PFSK-1 (cell line): ENCODE data around the gene DENND4B.

ENCODE experiments used
- TAF1 ChIP-seq: IDR thresholded peaks from 2 replicates; pipeline ENCODE4 v1.6.1; 2012; ENCODE audit warnings: low read length, control low read depth, borderline replicate concordance; ENCODE audit not compliant: insufficient read depth
- TF ChIP-seq, protein P1 (sequence below), 2 experiments: IDR thresholded peaks; 2 replicates each; pipeline versions ENCODE4 v1.6.1 to v1.8.0; 2011 to 2012; ENCODE audit warnings: low read depth in 2 of 2, low read length in 2 of 2, control low read depth in 1 of 2, inconsistent platforms in 1 of 2, mild to moderate bottlenecking in 1 of 2, moderate library complexity in 1 of 2; ENCODE audit not compliant: insufficient read depth in 1 of 2

- no peak for TF ChIP-seq TAF1
- TF ChIP-seq, protein P1, sequence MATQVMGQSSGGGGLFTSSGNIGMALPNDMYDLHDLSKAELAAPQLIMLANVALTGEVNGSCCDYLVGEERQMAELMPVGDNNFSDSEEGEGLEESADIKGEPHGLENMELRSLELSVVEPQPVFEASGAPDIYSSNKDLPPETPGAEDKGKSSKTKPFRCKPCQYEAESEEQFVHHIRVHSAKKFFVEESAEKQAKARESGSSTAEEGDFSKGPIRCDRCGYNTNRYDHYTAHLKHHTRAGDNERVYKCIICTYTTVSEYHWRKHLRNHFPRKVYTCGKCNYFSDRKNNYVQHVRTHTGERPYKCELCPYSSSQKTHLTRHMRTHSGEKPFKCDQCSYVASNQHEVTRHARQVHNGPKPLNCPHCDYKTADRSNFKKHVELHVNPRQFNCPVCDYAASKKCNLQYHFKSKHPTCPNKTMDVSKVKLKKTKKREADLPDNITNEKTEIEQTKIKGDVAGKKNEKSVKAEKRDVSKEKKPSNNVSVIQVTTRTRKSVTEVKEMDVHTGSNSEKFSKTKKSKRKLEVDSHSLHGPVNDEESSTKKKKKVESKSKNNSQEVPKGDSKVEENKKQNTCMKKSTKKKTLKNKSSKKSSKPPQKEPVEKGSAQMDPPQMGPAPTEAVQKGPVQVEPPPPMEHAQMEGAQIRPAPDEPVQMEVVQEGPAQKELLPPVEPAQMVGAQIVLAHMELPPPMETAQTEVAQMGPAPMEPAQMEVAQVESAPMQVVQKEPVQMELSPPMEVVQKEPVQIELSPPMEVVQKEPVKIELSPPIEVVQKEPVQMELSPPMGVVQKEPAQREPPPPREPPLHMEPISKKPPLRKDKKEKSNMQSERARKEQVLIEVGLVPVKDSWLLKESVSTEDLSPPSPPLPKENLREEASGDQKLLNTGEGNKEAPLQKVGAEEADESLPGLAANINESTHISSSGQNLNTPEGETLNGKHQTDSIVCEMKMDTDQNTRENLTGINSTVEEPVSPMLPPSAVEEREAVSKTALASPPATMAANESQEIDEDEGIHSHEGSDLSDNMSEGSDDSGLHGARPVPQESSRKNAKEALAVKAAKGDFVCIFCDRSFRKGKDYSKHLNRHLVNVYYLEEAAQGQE (IDR thresholded peaks at IDR 0.05; ENCODE audit: insufficient read depth in 1 of 2, low read depth in 2 of 2, low read length in 2 of 2) = no peak
Measured at GRCh38 chr1:153954826-153955225, 8.3 kb upstream of the DENND4B start.
